IMR-90 (cell line): ENCODE results near the gene ANKK1. TPM values are rescaled to one million over a fixed set of nuclear protein-coding genes. Genes with fewer than 3 reads are reported as not detected.

Experiments used
- ATAC-seq: fragments of 200-7000 bp; cut with Tn5 transposase; 2 replicates; pipeline ENCODE4 v1.9.1; 2020; ENCODE audit warnings: low read depth, mild to moderate bottlenecking, moderate library complexity
- BruUV-seq: library from RNA; stranded (reverse); fragments of 400-500 nt; replicated peaks from 2 replicates; lab custom pipeline; 2021; lab: Mats Ljungman, UMichigan
- CTCF ChIA-PET: fragments of 300-600 bp; formaldehyde crosslinking; extraction: SDS; loops from one replicate; lab custom pipeline; 2021; ENCODE audit warnings: antibody characterized with exemption; lab: Yijun Ruan, JAX
- POLR2A ChIA-PET: fragments of 300-600 bp; sonication (Branson Sonifier 250); formaldehyde crosslinking; loops from one replicate; lab custom pipeline; 2022; ENCODE audit warnings: antibody characterized with exemption; ENCODE audit not compliant: unreplicated experiment; lab: Charles Lee
- DNase-seq: peaks from one replicate; pipeline ENCODE4 v3.0.0; 2013
- H2AFZ ChIP-seq: replicated peaks from 2 replicates; pipeline ENCODE3; 2013; ENCODE audit warnings: low read length, mild to moderate bottlenecking; ENCODE audit not compliant: poor library complexity
- H2AK5ac ChIP-seq: 2 replicates; pipeline ENCODE4 v1.6.1; 2013; ENCODE audit warnings: low read depth, low read length, inconsistent platforms
- H2AK9ac ChIP-seq: replicated peaks from 2 replicates; pipeline ENCODE3; 2013; ENCODE audit warnings: mild to moderate bottlenecking, low read depth, low read length, moderate library complexity; ENCODE audit not compliant: poor library complexity
- H2BK120ac ChIP-seq: 2 replicates; pipeline ENCODE4 v1.6.1; 2013; ENCODE audit warnings: low read depth, low read length, inconsistent platforms
- H2BK15ac ChIP-seq: 3 replicates; pipeline ENCODE4 v1.6.1; 2013; ENCODE audit warnings: low read depth, low read length, inconsistent platforms
- H2BK20ac ChIP-seq: 2 replicates; pipeline ENCODE4 v1.6.1; 2013; ENCODE audit warnings: low read depth, mild to moderate bottlenecking, inconsistent platforms, low read length, moderate library complexity
- H2BK5ac ChIP-seq: 2 replicates; pipeline ENCODE4 v1.6.1; 2013; ENCODE audit warnings: mild to moderate bottlenecking, low read depth, low read length, inconsistent platforms; ENCODE audit not compliant: poor library complexity, severe bottlenecking
- H3K14ac ChIP-seq: replicated peaks from 2 replicates; pipeline ENCODE4 v1.6.1; 2013; ENCODE audit warnings: low read depth, low read length, inconsistent platforms
- H3K18ac ChIP-seq: 2 replicates; pipeline ENCODE4 v1.6.1; 2013; ENCODE audit warnings: low read depth, low read length, control low read depth
- H3K23ac ChIP-seq: 2 replicates; pipeline ENCODE4 v1.6.1; 2013; ENCODE audit warnings: low read depth, low read length, inconsistent platforms
- H3K27ac ChIP-seq: 2 replicates; pipeline ENCODE4 v1.5.1; 2013; ENCODE audit warnings: mild to moderate bottlenecking, control low read depth, low read length; ENCODE audit not compliant: insufficient read depth
- H3K27me3 ChIP-seq: 2 replicates; pipeline ENCODE4 v1.6.1; 2013; ENCODE audit warnings: low read length; ENCODE audit not compliant: control insufficient read depth, insufficient read depth
- H3K36me3 ChIP-seq: 2 replicates; pipeline ENCODE4 v1.6.1; 2013; ENCODE audit warnings: low read length, mixed read lengths; ENCODE audit not compliant: control insufficient read depth, insufficient read depth
- H3K4ac ChIP-seq: 2 replicates; pipeline ENCODE4 v1.6.1; 2013; ENCODE audit warnings: low read depth, low read length, inconsistent platforms
- H3K4me1 ChIP-seq: 2 replicates; pipeline ENCODE4 v1.6.1; 2013; ENCODE audit warnings: low read length, mixed read lengths; ENCODE audit not compliant: control insufficient read depth, insufficient read depth
- H3K4me2 ChIP-seq: 2 replicates; pipeline ENCODE4 v1.6.1; 2013; ENCODE audit warnings: low read depth, mild to moderate bottlenecking, control low read depth, low read length, moderate library complexity
- H3K4me3 ChIP-seq: 2 replicates; pipeline ENCODE4 v1.5.1; 2013; ENCODE audit warnings: low read depth, mild to moderate bottlenecking, control low read depth, low read length, moderate library complexity; ENCODE audit not compliant: insufficient read depth
- H3K56ac ChIP-seq: 2 replicates; pipeline ENCODE4 v1.6.1; 2013; ENCODE audit warnings: low read length, inconsistent platforms; ENCODE audit not compliant: insufficient read depth; ENCODE audit errors: extremely low read depth
- H3K79me1 ChIP-seq, 2 experiments: 2 replicates each; pipeline ENCODE4 v1.6.1; 2013; ENCODE audit warnings: low read length in 2 of 2, inconsistent platforms in 1 of 2, low read depth in 1 of 2
- H3K9ac ChIP-seq: 2 replicates; pipeline ENCODE4 v1.6.1; 2013; ENCODE audit warnings: low read depth, low read length, control low read depth
- H3K9me1 ChIP-seq: 2 replicates; pipeline ENCODE4 v1.6.1; 2013; ENCODE audit warnings: low read length, inconsistent platforms; ENCODE audit not compliant: insufficient read depth
- H3K9me3 ChIP-seq: 2 replicates; pipeline ENCODE4 v1.6.1; 2013; ENCODE audit warnings: low read length; ENCODE audit not compliant: control insufficient read depth, insufficient read depth
- H4K20me1 ChIP-seq: 2 replicates; pipeline ENCODE4 v1.6.1; 2013; ENCODE audit warnings: low read length, inconsistent platforms; ENCODE audit not compliant: insufficient read depth
- H4K5ac ChIP-seq: 2 replicates; pipeline ENCODE4 v1.6.1; 2013; ENCODE audit warnings: mild to moderate bottlenecking, low read depth, low read length, control low read depth
- H4K8ac ChIP-seq, 2 experiments: 2 replicates each; pipeline ENCODE4 v1.6.1; 2013; ENCODE audit warnings: low read depth in 2 of 2, low read length in 2 of 2, control low read depth in 1 of 2, inconsistent platforms in 1 of 2
- H4K91ac ChIP-seq: 2 replicates; pipeline ENCODE4 v1.6.1; 2013; ENCODE audit warnings: low read depth, low read length, inconsistent platforms; ENCODE audit not compliant: insufficient read depth
- CHD1 ChIP-seq: IDR thresholded peaks from 2 replicates; pipeline ENCODE4 v1.6.1; 2012; ENCODE audit warnings: low read depth, low read length, improper control_type of control experiment
- ELK1 ChIP-seq: fragments of 150-350 bp; IDR thresholded peaks from 2 replicates; pipeline ENCODE4 v1.6.1; 2016; ENCODE audit warnings: low read depth, mild to moderate bottlenecking, low read length, moderate library complexity, borderline replicate concordance
- MXI1 ChIP-seq: IDR thresholded peaks from 2 replicates; pipeline ENCODE4 v1.6.1; 2012; ENCODE audit warnings: low read depth, mild to moderate bottlenecking, low read length, moderate library complexity, borderline replicate concordance
- POLR2A ChIP-seq: IDR thresholded peaks from 2 replicates; pipeline ENCODE4 v1.6.1; 2012; ENCODE audit warnings: mild to moderate bottlenecking, low read depth, low read length
- RCOR1 ChIP-seq: IDR thresholded peaks from 2 replicates; pipeline ENCODE4 v1.6.1; 2012; ENCODE audit warnings: mild to moderate bottlenecking, low read length, improper control_type of control experiment; ENCODE audit not compliant: insufficient replicate concordance
- RFX5 ChIP-seq: IDR thresholded peaks from 2 replicates; pipeline ENCODE4 v1.8.0; 2012; ENCODE audit warnings: low read depth, mild to moderate bottlenecking, low read length, moderate library complexity
- WGBS, 2 experiments: methylation state at CpG; one replicate each; pipeline versions ENCODE4 v1.1.5 to v1.1.7; 2013; ENCODE audit warnings: missing lambda C conversion rate in 2 of 2; ENCODE audit not compliant: insufficient read length in 1 of 2; ENCODE audit errors: extremely low coverage in 2 of 2; 5-methylcytosine and 5-hydroxymethylcytosine counted together
- dilution Hi-C: fragments of 300-500 bp; cut with HindIII; formaldehyde crosslinking; loops from one replicate; pipeline ENCODE4 v1.14.3; 2018; ENCODE audit warnings: low sequenced_read_pairs; ENCODE audit not compliant: unreplicated experiment
- in situ Hi-C: fragments of 300-500 bp; cut with MboI; formaldehyde crosslinking; loops from 3 replicates; pipeline ENCODE4 v1.14.3; 2019; ENCODE audit warnings: low sequenced_read_pairs, inconsistent platforms, mixed read lengths
- intact Hi-C: fragments of 100-400 bp; cut with micrococcal nuclease; formaldehyde crosslinking; loops from 2 replicates; pipeline ENCODE4 v1.10.0; 2022
- polyA plus RNA-seq, 3 experiments: library from polyadenylated mRNA; depleted of rRNA; stranded (reverse); fragments of >200 nt; gene quantifications; 2 replicates each; pipeline ENCODE4 v1.2.3, GENCODE V29; 2012; ENCODE audit warnings: low replicate concordance in 1 of 3
- total RNA-seq: library from RNA; depleted of rRNA; stranded (reverse); fragments of >200 nt; gene quantifications from 2 replicates; pipeline ENCODE4 v1.2.3, GENCODE V29; 2012

ANKK1 gene
- total and polyA plus RNA-seq, 2 of the 4 experiments (the other 2 are of a cell fraction), result not detected

- in situ Hi-C loops, result no loop called here
- no peak overlapping the region for H4K91ac ChIP-seq
- H2BK20ac ChIP-seq, result no peak overlapping the region
- peaks cover 2% of the 10 kb centered on the region; the same call in 1 of the 2 replicates for H3K27me3 ChIP-seq
- H4K5ac ChIP-seq, result no peak overlapping the region
- intact Hi-C loops, result no loop called here
- no peaks in the 10 kb centered on the region for H3K9me1 ChIP-seq
- no peaks in the 10 kb centered on the region for H4K20me1 ChIP-seq
- BruUV-seq, result no TSS peak
- no peak overlapping the region for H3K27ac ChIP-seq
- DNase-seq (no peak), ATAC-seq (no peak)
- H2AK9ac ChIP-seq, result no peak overlapping the region
- H3K18ac ChIP-seq, result no peak overlapping the region
- no peak overlapping the region for H3K4me2 ChIP-seq
- no peaks in the 10 kb centered on the region for H3K79me1 ChIP-seq
- H2BK15ac ChIP-seq, result no peak overlapping the region
- ChIA-PET POLR2A (no interaction called here), CTCF (no interaction called here)
- H2BK120ac ChIP-seq, result no peak overlapping the region
- H3K4me1 ChIP-seq, result no peaks in the 10 kb centered on the region
- no peak overlapping the region for H3K23ac ChIP-seq
- dilution Hi-C loops, result no loop called here
- H3K4ac ChIP-seq, result no peak overlapping the region
- no peak overlapping the region for H3K14ac ChIP-seq
- H3K56ac ChIP-seq, result no peak overlapping the region
- no peak overlapping the region for H4K8ac ChIP-seq
- H2BK5ac ChIP-seq, result no peak overlapping the region
- no peaks in the 10 kb centered on the region for H3K36me3 ChIP-seq
- H3K9me3 ChIP-seq, result no peaks in the 10 kb centered on the region
- TF ChIP-seq RFX5 (no peak), POLR2A (no peak), RCOR1 (no peak), MXI1 (no peak), ELK1 (no peak), CHD1 (no peak)
- WGBS, 2 experiments, result no CpG with 5 or more reads among the region's 5 CpGs
- H3K4me3 ChIP-seq, result no peak overlapping the region
- no peak overlapping the region for H3K9ac ChIP-seq
- H2AFZ ChIP-seq, result no peak overlapping the region
- H2AK5ac ChIP-seq, result no peak overlapping the region
Observed at GRCh38 chr11:113375402-113375801, 12.2 kb upstream of the ANKK1 start.
